Heart right ventricle (tissue), 16 donors: ENCODE measurements around the gene OLR1. TPM values are rescaled to one million over a fixed set of nuclear protein-coding genes. Genes with fewer than 3 reads are reported as not detected.

Experiments
- ATAC-seq, 8 donors: fragments of 200-7000 bp; cut with Tn5 transposase; one replicate each; pipeline ENCODE4 v1.9.1; 2020; ENCODE audit warnings: mild to moderate bottlenecking in 8 of 8, moderate library complexity in 8 of 8, moderate number of reproducible peaks in 1 of 8
- DNase-seq, 2 donors: peaks; one replicate each; pipeline ENCODE4 v3.0.0-alpha.2; 2020
- H3K27ac ChIP-seq, 10 donors: fragments of 200-600 bp; sonication (generic) in 2 of 10; one replicate each; pipeline versions ENCODE4 v1.5.0 to v1.8.0; 2020 to 2022; ENCODE audit warnings: mild to moderate bottlenecking in 3 of 10
- H3K27me3 ChIP-seq, 7 donors: fragments of 200-600 bp; one replicate each; pipeline ENCODE4 v1.8.0; 2021 to 2022; ENCODE audit warnings: mild to moderate bottlenecking in 2 of 7
- H3K36me3 ChIP-seq, 9 donors: fragments of 200-600 bp; sonication (generic) in 1 of 9; one replicate each; pipeline versions ENCODE4 v1.5.0 to v1.8.0; 2020 to 2022; ENCODE audit warnings: mild to moderate bottlenecking in 2 of 9
- H3K4me1 ChIP-seq, 9 donors: fragments of 200-600 bp; sonication (generic) in 1 of 9; one replicate each; pipeline versions ENCODE4 v1.5.0 to v1.8.0; 2020 to 2022; ENCODE audit warnings: mild to moderate bottlenecking in 4 of 9
- H3K4me3 ChIP-seq, 10 donors: fragments of 200-600 bp; sonication (generic) in 2 of 10; one replicate each; pipeline versions ENCODE4 v1.5.0 to v1.8.0; 2020 to 2022; ENCODE audit warnings: mild to moderate bottlenecking in 7 of 10, moderate library complexity in 2 of 10
- H3K9me3 ChIP-seq, 11 donors: fragments of 200-600 bp in 10 of 11; sonication (generic) in 2 of 11; one replicate each; pipeline versions ENCODE4 v1.5.0 to v1.8.0; 2013 to 2022; ENCODE audit warnings: mild to moderate bottlenecking in 2 of 11, control low read depth in 1 of 11, moderate library complexity in 1 of 11
- WGBS, 2 donors: extraction: QIAGEN DNeasy Blood & Tissue Kit; methylation state at CpG; one replicate each; pipeline ENCODE4 v1.1.7; 2013; ENCODE audit warnings: inconsistent platforms in 1 of 2; 5-methylcytosine and 5-hydroxymethylcytosine counted together
- intact Hi-C, 10 donors: fragments of 100-400 bp; cut with DNase I; formaldehyde crosslinking; loops; one replicate each; pipeline versions ENCODE4 v1.11.1 to v1.14.2; 2022
- polyA plus RNA-seq, 2 donors: library from polyadenylated mRNA; stranded (reverse); fragments of 200-250 nt; gene quantifications; one replicate each; pipeline ENCODE4 v1.2.3, GENCODE V29; 2013
- total RNA-seq, 10 donors: library from RNA; stranded (reverse); fragmentation: NEBNext Ultra II Directional in 3 of 10; extraction: Animal tissue kit (Norgen Biotek cat#: 25700) in 3 of 10; gene quantifications; one replicate each; pipeline versions ENCODE4 v1.2.1 to v1.2.4, GENCODE V29; 2021 to 2023
- TF ChIP-seq, protein P1 (sequence below), 9 donors: fragments of 200-600 bp; sonication (generic) in 2 of 9; IDR thresholded peaks; one replicate each; pipeline versions ENCODE4 v1.5.0 to v1.8.0; 2021 to 2022; ENCODE audit warnings: antibody characterized with exemption in 9 of 9, mild to moderate bottlenecking in 5 of 9, moderate library complexity in 1 of 9
- donor health status: Arrhythmogenic right ventricular cardiomyopathy.
- donor health status: ischemic (EF 13 %, LVEDD 7.1; RV severe dilation, severe dysfunction).
- donor health status: healthy with polysubstance abuse.
- donor health status: DM: no; HTN: yes; CAD: no.
- donor health status: DM: no; HTN: no; CAD: no.
- donor health status: ischemic (EF 25% LVEDD 6.9; RV normal size, moderate dysfunction).
- donor health status: ischemic (EF 25% LVEDD 5.7; RV mildly dilated, moderate dysfunction).
- donor health status: healthy.
- donor health status: DM: yes; HTN: yes; CAD: no.
- donor health status: Ischemic cardiomyopathy.
- donor health status: ischemic (EF 35%, LVEDD 5.7; RV mildly dilated, moderate dysfunction).
- donor health status: nonischemic (EF 11% LVEDD 7.7; RV severe dilation, severe dysfunction).
- donor health status: DM: yes; HTN: yes; CAD: no.
- donor health status: PGD.
- donor health status: ischemic (EF 29% LVEDD 5.4; RV normal size, mild dysfunction).
- donor health status: nonischemic (EF 23%, LVEDD 6.1; RV moderate dilation, normal function).

OLR1 gene
- total and polyA plus RNA-seq, 12 donors = 0.07 to 2.2 (median 0.49) TPM; not detected in 2

DNA sequence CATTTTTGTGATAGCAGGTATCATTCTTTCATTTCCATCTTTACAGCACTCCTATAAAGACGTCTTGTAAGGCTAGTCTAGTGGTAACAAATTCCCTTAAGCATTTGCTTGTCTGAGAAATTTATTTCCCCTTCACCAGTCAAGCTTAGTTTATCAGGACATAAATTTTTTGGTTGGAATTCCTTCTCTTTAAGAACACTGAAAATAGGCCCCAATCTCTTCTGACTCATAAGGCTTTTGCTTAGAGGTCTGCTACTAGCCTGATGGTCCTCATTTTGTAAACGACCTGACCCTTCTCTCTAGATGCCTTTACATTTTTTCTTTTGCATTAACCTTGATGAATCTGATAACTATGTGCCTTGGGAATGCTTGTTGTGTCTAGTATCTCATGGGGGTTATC lies 20.3 kb downstream of the OLR1 start:
- Histone ChIP-seq H3K4me3 (no peak overlapping the region), H3K4me1 (peaks cover 0 to 16% (median 0%) of the 10 kb centered on the region in 9 donors), H3K27ac (no peak overlapping the region), H3K9me3 (peaks cover 0 to 3% (median 0%) of the 10 kb centered on the region in 11 donors), H3K36me3 (no peaks in the 10 kb centered on the region), H3K27me3 (no peaks in the 10 kb centered on the region)
- ATAC-seq (no peak), DNase-seq (no peak)
- intact Hi-C loops = loop anchor here in 7 of 10 donors (2.0 to 10.0 kb wide), 5 partner anchors 39 to 413 kb away; no protein-coding TSS in a partner anchor
- TF ChIP-seq, protein P1, sequence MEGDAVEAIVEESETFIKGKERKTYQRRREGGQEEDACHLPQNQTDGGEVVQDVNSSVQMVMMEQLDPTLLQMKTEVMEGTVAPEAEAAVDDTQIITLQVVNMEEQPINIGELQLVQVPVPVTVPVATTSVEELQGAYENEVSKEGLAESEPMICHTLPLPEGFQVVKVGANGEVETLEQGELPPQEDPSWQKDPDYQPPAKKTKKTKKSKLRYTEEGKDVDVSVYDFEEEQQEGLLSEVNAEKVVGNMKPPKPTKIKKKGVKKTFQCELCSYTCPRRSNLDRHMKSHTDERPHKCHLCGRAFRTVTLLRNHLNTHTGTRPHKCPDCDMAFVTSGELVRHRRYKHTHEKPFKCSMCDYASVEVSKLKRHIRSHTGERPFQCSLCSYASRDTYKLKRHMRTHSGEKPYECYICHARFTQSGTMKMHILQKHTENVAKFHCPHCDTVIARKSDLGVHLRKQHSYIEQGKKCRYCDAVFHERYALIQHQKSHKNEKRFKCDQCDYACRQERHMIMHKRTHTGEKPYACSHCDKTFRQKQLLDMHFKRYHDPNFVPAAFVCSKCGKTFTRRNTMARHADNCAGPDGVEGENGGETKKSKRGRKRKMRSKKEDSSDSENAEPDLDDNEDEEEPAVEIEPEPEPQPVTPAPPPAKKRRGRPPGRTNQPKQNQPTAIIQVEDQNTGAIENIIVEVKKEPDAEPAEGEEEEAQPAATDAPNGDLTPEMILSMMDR (IDR thresholded peaks at IDR 0.05) = no peak
- 65 to 69% methylated on average over 2 of the region's 2 CpGs for WGBS, 2 donors

DNA sequence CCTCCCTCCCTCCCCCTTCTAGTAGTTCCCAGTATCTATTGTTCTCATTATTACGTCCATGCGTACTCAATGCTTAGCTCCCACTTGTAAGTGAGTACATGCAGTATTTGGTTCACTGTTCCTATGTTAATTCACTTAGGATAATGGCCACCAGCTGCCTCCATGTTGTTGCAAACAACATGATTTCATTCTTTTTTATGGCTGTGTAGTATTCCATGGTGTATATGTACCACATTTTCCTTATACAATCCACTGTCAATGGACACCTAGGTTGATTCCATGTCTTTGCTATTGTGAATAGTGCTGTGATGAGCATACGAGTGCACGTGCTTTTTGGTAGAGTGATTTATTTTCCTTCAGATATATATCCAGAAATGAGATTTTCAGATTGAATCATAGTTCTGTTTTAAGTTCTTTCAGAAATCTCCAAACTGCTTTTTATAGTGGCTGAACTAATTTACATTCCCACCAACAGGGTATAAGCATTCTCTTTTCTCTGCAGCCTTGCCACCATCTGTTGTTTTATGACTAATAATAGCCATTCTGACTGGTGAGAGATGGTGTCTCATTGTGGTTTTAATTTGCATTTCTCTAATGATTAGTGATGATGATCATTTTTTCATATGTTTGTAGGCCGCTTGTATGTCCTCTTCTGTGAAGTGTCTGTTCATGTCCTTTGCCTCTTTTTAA lies 24.1 kb downstream of the OLR1 start:
- peaks cover 0 to 3% (median 0%) of the 10 kb centered on the region in 11 donors for H3K9me3 ChIP-seq
- no peaks in the 10 kb centered on the region for H3K36me3 ChIP-seq
- no peak overlapping the region for H3K4me3 ChIP-seq
- H3K4me1 ChIP-seq = peaks cover 0 to 16% (median 6%) of the 10 kb centered on the region in 9 donors
- no peak overlapping the region for H3K27ac ChIP-seq
- 91 to 92% methylated on average over 5 of the region's 5 CpGs for WGBS, 2 donors
- no peaks in the 10 kb centered on the region for H3K27me3 ChIP-seq
- ATAC-seq = no peak
- intact Hi-C loops = loop anchor here in 1 of 10 donors (10.0 kb wide), 1 partner anchor 403 kb away; no protein-coding TSS in a partner anchor
- no peak for DNase-seq
- TF ChIP-seq, protein P1 (IDR thresholded peaks at IDR 0.05) = no peak

DNA sequence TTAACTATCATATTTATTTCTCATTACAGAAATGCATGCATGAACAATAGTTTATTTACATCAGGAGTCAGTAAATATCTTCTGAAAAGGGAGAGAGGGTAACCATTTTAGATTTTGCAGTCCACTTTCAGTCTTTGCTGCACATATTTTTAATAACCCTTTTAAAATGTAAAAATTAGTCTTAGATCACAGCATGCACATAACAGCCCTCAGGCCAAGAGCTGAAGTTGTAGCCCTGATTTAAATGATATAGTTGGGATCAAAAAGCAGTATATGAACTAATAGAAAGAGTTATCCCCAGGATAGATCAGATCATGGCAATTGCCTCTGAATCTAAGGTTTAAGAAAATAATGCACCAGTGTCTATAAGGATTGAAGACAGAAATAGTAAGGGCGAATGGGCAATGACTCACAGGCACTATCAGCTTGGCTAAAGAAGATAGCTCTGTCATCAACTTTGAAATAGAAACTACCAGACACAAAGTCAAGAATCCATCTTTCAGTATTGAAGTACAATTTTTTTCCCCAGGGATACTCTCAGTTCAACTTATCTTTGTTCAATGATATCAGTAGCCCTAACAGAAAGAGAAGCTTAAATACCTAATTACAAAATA lies 28.8 kb downstream of the OLR1 start:
- ATAC-seq (peak in 4 of 8 donors; percentile 59 to 96 (median 80)), DNase-seq (no peak)
- Histone ChIP-seq H3K4me1 (peaks cover 0 to 19% (median 9%) of the 10 kb centered on the region in 9 donors), H3K9me3 (peaks cover 0 to 3% (median 0%) of the 10 kb centered on the region in 11 donors), H3K27ac (peak overlapping the region in 5 of 10 donors; percentile 9 to 67 (median 42)), H3K36me3 (no peaks in the 10 kb centered on the region), H3K27me3 (no peaks in the 10 kb centered on the region), H3K4me3 (no peak overlapping the region)
- TF ChIP-seq, protein P1 (IDR thresholded peaks at IDR 0.05) = no peak
- 0 to 10% methylated on average over 1 of the region's 1 CpG for WGBS, 2 donors
- intact Hi-C loops = loop anchor here in 4 of 10 donors (5.0 to 10.0 kb wide), 3 partner anchors 111 to 398 kb away; partner anchors contain the start of gene CLEC9A (in 2 of the 4)

DNA sequence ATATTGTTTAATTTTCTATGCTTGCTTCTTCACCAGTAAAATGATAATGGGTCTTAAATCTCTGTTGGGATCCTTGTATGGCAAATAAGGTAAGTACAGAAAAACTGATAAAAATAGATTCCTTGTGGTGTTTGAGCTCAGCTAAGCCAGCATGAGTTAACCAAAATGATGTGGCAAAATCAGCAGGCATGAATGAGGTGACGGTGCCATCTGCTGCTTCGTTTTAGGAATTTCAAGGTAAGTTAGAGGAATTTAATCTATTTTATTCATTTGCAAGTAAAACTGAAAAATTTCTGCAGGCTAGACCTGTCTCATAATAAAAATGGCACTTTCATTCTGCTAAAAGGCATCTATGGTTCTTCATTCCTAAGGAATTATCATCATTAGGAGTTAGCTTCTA lies 31.9 kb downstream of the OLR1 start:
- Histone ChIP-seq H3K9me3 (no peaks in the 10 kb centered on the region), H3K4me1 (peaks cover 0 to 19% (median 9%) of the 10 kb centered on the region in 9 donors), H3K4me3 (no peak overlapping the region), H3K27ac (no peak overlapping the region), H3K27me3 (no peaks in the 10 kb centered on the region), H3K36me3 (no peaks in the 10 kb centered on the region)
- WGBS, 2 donors = 20 to 28% methylated on average over 2 of the region's 2 CpGs
- TF ChIP-seq, protein P1 (IDR thresholded peaks at IDR 0.05) = peak; percentile 32 to 81 (median 63)
- DNase-seq = peak in 1 of 2 donors; percentile 43
- ATAC-seq = peak in 6 of 8 donors; percentile 34 to 70 (median 56)
- intact Hi-C loops = loop anchor here in 6 of 10 donors (1.0 to 10.0 kb wide), 5 partner anchors 106 to 395 kb away; partner anchors contain the start of gene CLEC9A (in 2 of the 6)
